HFFc6 (cell line): ENCODE measurements around the gene MGAT3. TPM values are rescaled to one million over a fixed set of nuclear protein-coding genes. Genes with fewer than 3 reads are reported as not detected.
A peak's percentile ranks its signal among the peaks of the same experiment; 100 is the strongest.

Experiments
- DNase-seq: peaks from one replicate; pipeline ENCODE4 v3.0.0-alpha.2; 2018
- H3K27ac Mint-ChIP-seq: 2 replicates; pipeline ENCODE4 v1.8.0; 2020; ENCODE audit warnings: mild to moderate bottlenecking, mixed read lengths
- H3K27me3 Mint-ChIP-seq: 2 replicates; pipeline ENCODE4 v1.8.0; 2021; ENCODE audit warnings: mild to moderate bottlenecking, moderate library complexity, mixed read lengths; ENCODE audit not compliant: insufficient read depth
- H3K36me3 Mint-ChIP-seq: 2 replicates; pipeline ENCODE4 v1.8.0; 2021; ENCODE audit warnings: low read depth, mixed read lengths
- H3K4me1 Mint-ChIP-seq: 2 replicates; pipeline ENCODE4 v1.8.0; 2020; ENCODE audit warnings: low read depth, mixed read lengths
- H3K4me3 Mint-ChIP-seq: 2 replicates; pipeline ENCODE4 v1.8.0; 2020; ENCODE audit warnings: mild to moderate bottlenecking, moderate library complexity, mixed read lengths
- H3K9me3 Mint-ChIP-seq: 2 replicates; pipeline ENCODE4 v1.8.0; 2020; ENCODE audit warnings: mild to moderate bottlenecking, mixed read lengths
- CTCF ChIP-seq: fragments of 200-600 bp; sonication (generic); IDR thresholded peaks from 2 replicates; pipeline ENCODE4 v1.5.0; 2021; ENCODE audit warnings: antibody characterized with exemption, mild to moderate bottlenecking
- total RNA-seq, 6 experiments: library from RNA; stranded (reverse); fragmentation: NEBNext Ultra II Directional; extraction: Animal tissue kit (Norgen Biotek cat#: 25700); gene quantifications; 2 replicates in 1 of 6; 3 replicates in 5 of 6; pipeline ENCODE4 v1.2.3, GENCODE V29; 2021

The MGAT3 gene
- total RNA-seq, 6 experiments from 2014 or later = not detected

GRCh38 chr22:39511226-39511625, 54.4 kb downstream of the MGAT3 start:
- Mint-ChIP-seq H3K4me1 (peaks cover 16% of the 10 kb centered on the region), H3K27me3 (no peaks in the 10 kb centered on the region; the same call in 1 of the 2 replicates), H3K9me3 (no peaks in the 10 kb centered on the region), H3K36me3 (peaks cover 33% of the 10 kb centered on the region), H3K27ac (no peak overlapping the region), H3K4me3 (no peak overlapping the region)
- TF ChIP-seq CTCF = no peak
- no peak for DNase-seq

GRCh38 chr22:39512026-39512425, 55.2 kb downstream of the MGAT3 start:
- TF ChIP-seq CTCF = no peak
- H3K4me1 Mint-ChIP-seq = peaks cover 16% of the 10 kb centered on the region
- no peaks in the 10 kb centered on the region; the same call in 1 of the 2 replicates for H3K27me3 Mint-ChIP-seq
- H3K9me3 Mint-ChIP-seq = no peaks in the 10 kb centered on the region
- H3K27ac Mint-ChIP-seq = no peak overlapping the region
- H3K36me3 Mint-ChIP-seq = peaks cover 29% of the 10 kb centered on the region
- no peak overlapping the region for H3K4me3 Mint-ChIP-seq
- no peak for DNase-seq

GRCh38 chr22:39513791-39514190, 57.0 kb downstream of the MGAT3 start:
- DNase-seq = no peak
- Mint-ChIP-seq H3K4me1 (peaks cover 33% of the 10 kb centered on the region), H3K27me3 (peaks cover 2% of the 10 kb centered on the region; the same call in 1 of the 2 replicates), H3K36me3 (peaks cover 29% of the 10 kb centered on the region), H3K27ac (no peak overlapping the region), H3K9me3 (no peaks in the 10 kb centered on the region), H3K4me3 (no peak overlapping the region)
- no peak for TF ChIP-seq CTCF

GRCh38 chr22:39514373-39514973, 57.7 kb downstream of the MGAT3 start:
- H3K4me1 Mint-ChIP-seq = peaks cover 38% of the 10 kb centered on the region
- TF ChIP-seq CTCF = peak; percentile 78
- DNase-seq = no peak
- H3K9me3 Mint-ChIP-seq = no peaks in the 10 kb centered on the region
- H3K27ac Mint-ChIP-seq = no peak overlapping the region; the same call in 1 of the 2 replicates
- no peak overlapping the region for H3K4me3 Mint-ChIP-seq
- peaks cover 2% of the 10 kb centered on the region; the same call in 1 of the 2 replicates for H3K27me3 Mint-ChIP-seq
- H3K36me3 Mint-ChIP-seq = peaks cover 25% of the 10 kb centered on the region

GRCh38 chr22:39515266-39516050, 58.6 kb downstream of the MGAT3 start:
- Mint-ChIP-seq H3K4me1 (peaks cover 38% of the 10 kb centered on the region), H3K27ac (no peak overlapping the region), H3K4me3 (no peak overlapping the region), H3K36me3 (peaks cover 25% of the 10 kb centered on the region), H3K27me3 (peaks cover 7% of the 10 kb centered on the region), H3K9me3 (peaks cover 5% of the 10 kb centered on the region)
- no peak for DNase-seq
- no peak for TF ChIP-seq CTCF
